HG03342 (cell line): ENCODE measurements around the gene MCAT.
"Not testable (repeated sequence)": the region's sequence is repeated elsewhere in the genome, so short reads cannot be mapped to it uniquely, and the experiment has no call there.

Experiments
- ATAC-seq: cut with Tn5 transposase; IDR thresholded peaks from one replicate; pipeline ENCODE4 v1.9.1; 2021; ENCODE audit warnings: mild to moderate bottlenecking, moderate library complexity; ENCODE audit not compliant: unreplicated experiment

MCAT gene

DNA sequence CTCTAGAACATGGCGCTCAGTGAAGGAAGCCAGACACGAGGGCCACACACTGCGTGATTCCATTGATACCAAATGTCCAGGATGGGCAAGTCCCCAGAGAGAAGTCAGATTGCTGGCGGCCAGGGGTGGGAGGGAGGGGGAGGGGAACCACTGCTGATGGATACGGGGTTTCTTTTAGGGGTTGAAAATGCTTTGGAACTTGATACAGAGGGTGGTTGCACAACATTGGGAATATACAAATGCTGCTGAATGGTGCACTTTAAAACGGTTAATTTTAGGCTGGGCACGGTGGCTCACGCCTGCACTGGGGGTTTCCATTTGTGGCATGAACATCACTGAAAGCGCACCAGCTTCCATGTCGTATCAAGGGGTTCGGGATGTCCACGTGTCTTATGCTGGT lies 13.2 kb upstream of the MCAT start:
- ATAC-seq, result no peak

DNA sequence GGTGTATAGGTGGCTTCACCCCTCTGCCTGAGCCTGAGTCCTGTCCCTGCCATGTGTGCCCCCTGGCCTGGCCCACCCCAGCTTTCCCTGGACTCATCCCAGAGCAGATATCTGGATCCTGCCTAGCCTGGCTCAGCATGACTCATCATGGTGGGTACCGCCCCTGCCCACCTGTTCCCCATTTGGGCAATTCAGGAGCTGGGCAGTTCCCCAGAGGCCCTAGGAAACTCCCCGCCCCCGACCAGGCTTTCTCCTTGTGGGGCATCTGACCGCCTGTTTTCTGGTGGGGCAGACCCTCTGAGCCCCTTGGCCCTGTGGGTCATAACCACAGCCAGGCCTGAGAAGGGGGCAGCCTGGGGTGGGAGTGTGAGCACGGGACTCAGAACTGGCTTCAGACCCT lies 12.6 kb upstream of the MCAT start:
- no peak for ATAC-seq

DNA sequence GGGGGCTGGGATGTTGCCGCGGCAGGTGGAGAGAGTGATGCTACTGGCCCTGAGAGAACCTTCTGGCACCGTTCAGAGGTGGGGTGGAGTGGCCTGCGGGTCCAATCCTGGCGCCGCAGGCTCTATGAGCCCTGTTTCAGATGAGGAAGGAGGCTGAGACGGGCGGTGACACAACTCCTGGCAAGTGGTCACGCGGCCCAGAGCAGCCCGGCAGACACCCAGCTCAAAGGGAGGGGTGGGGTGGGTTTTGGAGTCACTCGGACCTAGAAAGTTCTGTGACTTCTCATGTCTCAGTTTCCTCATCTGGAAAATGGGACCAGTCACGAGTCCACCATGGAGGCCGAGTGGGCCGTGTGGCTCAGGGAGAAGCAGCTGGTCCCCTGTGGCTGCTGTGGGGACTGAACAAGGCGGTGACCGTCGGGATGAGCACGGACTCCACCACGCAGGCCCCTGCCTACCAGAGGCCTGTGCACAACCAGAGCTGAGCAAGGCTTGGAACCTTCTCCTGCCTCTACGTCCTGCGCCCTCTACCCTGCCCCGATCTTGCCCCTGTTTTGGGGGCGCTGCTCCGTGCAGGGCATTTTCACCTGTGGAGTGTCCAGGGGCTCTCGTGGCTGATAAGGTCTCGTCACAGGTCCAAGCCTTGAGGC lies 11.8 kb upstream of the MCAT start:
- ATAC-seq, result no peak

DNA sequence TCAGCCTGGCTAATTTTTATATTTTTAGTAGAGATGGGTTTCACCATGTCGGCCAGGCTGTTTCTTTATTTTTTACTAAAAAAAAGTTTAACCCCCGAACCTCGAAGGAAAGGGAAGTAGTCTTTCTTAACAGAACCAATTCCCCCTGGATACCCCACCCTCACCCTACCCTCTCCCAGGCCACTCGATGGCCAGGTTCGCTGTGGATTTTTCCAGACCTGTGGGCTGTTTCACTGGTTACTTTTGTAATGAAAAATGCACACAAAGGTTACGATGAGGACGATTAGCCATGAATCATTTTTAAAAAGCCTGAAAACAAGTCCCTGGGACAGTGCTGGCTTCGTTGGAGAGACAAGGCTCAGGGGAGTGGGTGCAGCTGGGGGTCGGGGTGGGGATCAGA lies 10.7 kb upstream of the MCAT start:
- ATAC-seq, result no peak

DNA sequence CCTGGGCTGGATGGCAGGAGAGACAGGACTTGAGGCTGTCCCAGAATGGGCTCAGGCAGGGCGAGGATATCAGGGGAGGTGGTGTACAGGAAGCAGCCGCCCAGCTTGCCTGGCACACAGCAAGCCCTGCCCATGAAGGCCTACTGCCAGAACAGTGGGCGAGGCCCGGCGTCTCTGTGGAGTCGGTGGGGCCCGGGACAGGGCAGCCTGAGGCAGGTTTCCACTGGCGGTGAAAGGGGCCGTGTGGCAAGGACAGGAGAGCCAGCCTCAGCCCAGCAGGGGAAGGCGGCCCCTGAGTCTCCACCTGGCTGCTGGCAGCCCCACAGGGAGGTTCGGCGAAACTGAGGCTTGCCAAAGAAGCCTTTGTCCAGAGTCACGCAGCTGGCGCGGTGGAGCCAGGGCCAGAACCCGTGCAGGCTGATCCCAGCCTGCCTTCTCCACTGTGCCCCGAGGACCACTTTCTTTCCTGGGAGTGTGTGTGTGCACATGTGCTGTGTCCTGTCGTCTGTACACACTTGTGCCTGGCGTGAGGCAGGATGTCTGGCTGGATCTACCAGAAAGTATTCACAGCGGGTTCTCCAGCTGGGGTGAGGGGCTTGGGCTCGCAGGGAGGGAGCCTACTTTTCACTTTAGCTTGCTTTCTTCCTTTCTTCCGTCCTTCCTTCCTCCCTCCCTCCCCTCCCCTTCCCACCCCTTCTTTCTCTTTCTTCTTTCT lies 9.3 kb upstream of the MCAT start:
- no peak for ATAC-seq

DNA sequence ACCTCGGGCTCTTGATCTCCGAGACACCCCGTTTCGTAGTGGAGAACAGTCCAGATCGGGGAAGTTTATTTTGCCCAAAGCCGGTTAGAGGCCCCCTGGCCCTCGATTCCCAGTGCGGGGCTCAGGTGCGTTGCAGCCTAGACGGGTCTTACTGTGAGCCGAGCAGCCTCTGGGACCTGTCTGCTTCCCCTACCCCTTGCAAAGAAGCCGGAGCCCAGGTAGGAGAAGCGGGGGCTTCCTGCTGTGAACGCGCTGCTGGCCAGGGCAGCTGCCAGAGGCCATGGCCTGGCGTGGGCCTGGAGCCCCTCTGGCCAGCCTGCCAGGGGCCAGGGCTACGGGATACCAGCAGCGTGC lies 8.8 kb upstream of the MCAT start:
- no peak for ATAC-seq

DNA sequence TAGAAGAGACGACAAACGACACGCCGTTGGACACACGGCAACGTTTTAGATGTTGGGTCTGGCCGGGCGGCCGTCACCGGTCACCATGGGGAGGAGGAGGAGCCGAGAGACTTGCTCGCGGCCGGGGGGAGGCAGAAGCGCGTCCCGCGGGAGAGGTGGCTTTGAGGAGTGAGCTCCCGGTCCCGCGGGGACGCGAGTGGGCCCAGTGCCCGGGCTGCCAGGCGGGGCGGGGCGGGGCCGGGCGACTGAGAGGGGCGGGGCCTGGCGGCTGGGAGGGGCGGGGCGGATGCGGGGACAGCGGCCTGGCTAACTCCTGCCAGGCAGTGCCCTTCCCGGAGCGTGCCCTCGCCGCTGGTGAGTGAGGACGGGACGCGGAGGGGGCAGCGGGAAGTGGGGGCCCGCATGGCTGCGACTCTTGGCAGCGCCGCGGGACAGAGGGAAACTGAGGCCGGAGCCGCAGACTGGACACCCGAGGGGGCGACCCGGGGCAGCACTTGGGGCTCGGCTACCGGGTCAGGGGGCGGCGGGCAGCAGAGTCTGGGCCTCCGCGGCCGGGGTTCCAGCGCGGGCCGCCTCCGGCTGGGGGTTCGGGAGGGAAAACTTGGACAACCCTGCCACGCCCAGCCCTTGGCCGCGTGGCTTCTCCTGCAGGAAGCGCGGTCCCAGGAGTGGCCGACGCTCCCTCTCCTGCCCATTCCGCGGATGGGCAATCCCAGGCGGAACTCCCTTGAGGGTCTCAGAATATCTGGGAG lies 8.2 kb upstream of the MCAT start, which contains the start of gene TSPO:
Gene TSPO, plus strand, starts transcription at position 309 of the 752 bp plus-strand sequence. CDS start 7,680 bp downstream, outside the sequence.
- no peak for ATAC-seq

DNA sequence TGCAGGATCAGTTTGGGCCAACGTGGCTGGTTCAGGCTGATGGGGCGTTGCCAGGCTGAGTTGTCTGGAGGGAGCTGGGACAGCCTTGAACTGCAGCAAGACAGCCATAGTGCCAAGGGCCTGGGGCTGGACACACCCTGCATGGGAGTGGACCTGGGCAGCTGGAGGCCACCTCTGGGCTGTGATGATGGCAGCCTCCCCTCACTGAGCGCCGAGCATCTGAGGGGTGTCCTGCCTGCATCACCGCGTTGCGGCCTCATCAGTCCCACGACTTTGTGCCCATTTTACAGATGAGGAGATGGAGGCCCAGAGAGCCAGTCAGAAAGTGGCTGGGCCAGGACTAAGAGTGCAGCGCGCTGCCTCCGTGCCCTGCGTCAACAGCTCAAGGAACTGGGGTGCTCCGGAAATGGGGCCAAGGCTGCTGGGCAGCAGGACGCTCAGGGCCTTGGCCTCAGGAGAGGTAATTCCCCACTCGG lies 7.6 kb upstream of the MCAT start:
- ATAC-seq, result no peak

DNA sequence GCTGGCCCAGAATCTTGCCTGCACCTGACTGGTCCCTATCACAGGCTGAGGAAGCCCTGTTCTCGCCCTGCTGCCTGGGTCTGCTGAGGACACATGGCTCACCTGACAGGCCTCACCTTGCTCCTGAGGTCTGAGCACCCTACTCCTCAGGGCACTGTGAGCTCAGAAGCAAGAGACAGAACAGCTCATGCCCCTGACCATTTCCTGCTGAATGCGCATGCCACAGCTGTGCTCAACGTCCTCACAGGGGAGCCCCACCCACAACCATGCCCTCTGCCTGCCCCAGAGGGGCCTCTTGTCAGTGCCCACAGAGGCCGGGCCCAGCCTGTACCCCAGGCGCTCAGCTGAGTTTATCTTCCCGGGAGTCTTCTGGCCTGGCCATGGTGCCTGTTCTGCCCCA lies 5.4 kb upstream of the MCAT start:
- ATAC-seq, result no peak

DNA sequence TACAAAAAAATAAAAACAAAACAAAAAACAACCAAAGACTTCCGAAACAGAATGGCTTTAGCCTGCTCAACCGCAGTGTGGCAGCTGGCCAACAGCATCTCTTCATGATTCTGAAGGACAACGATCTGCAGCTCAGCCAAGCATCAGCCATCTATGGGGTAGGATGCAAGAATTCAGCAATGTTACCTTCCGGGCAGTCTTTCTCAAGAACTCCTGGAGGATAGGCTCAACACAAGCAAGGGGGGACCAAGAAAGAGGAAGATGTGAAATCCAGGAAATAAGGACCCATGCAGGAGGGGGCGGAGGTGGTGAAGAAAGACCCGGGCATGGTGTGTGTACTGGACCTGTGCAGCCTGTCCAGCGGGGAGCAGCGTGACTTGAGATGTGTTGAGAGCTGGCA lies 4.6 kb upstream of the MCAT start:
- ATAC-seq, result no peak

DNA sequence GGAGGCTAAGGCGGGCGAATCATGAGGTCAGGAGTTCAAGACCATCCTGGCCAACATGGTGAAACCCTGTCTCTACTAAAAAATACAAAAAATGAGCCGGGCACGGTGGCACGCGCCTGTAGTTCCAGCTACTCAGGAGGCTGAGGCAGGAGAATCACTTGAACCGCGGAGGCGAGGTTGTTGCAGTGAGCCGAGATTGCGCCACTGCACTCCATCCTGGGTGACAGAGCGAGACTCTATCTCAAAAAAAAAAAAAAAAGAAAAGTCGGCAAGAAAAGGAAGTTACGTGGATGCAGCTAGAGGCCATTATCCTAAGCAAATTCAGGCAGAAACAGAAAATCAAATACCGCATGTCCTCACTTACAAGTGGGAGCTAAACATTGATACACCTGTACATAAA lies 3.1 kb upstream of the MCAT start:
- not testable (repeated sequence) for ATAC-seq

DNA sequence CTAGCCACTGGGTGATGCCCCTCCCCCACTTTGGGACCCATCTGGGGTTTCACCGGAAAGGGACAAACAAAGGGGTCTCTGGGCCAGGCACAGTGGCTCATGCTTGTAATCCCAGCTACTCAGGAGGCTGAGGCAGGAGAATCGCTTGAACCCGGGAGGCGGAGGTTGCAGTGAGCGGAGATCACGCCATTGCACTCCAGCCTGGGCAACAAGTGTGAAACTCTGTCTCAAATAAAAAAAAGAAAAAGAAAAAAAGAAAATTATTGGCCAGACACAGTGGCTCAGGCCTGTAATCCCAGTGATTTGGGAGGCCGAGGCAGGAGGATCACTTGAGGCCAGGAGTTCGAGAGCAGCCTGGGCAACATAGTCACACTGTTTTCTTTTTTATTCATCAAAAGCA lies 2.2 kb upstream of the MCAT start:
- ATAC-seq, result not testable (repeated sequence)

DNA sequence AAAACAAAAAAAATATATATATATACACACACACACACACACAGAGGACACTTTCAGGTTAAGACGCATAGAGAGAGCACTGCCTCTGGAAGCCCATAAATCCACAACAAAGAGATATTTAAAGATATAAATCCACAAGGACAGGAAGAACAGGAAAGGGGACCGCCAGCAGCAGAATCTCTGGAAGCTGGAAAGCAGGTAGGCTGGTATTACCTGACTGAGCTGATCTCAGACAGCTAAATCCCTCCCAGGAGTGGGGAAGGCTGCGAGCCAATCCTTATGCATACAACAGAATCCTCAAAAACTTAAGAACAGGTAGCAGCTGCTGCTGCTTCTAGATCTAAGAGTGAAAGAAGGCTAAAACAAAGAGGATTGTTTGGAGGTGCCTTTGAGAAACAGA lies 1.8 kb upstream of the MCAT start:
- ATAC-seq, result no peak

DNA sequence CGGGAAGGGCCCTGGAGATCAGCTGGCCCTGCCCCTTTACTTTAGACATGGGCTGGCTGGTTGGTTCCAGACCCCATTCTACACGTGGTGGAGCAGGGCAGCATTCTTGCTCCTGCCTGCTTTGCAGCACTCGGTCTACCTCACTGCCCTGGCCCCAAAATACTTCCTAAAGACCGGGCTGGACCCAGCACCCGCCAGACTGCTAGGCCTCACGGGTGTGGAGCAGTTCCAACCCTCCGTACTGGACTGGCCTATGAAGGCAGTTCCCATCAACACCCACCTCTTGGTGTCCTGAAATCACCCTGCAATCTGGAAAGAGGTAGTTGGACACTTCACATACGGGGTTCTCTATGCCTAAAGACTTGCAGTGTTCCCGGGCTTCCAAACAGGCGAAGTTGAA lies 6.4 kb downstream of the MCAT start:
- no peak for ATAC-seq

DNA sequence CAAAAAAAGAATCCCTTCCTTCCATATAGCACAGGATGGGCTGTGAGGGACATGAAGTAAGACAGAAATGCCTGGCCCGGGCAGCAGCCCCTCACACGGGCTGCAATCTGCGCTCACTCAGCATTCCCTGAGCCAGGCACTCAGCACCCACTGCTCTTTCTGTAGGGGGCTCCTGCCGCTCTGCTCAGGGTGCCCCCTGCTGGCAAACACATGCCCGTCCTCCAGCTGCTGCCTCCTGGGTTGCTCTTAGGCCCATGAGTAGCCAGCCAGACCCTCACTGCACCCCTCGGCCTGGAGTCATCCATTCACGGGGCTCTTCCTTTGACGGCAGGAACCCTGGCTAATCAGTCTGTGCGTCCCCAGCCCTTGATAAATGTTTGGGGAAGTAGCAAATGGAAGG lies 6.9 kb downstream of the MCAT start:
- ATAC-seq, result no peak

DNA sequence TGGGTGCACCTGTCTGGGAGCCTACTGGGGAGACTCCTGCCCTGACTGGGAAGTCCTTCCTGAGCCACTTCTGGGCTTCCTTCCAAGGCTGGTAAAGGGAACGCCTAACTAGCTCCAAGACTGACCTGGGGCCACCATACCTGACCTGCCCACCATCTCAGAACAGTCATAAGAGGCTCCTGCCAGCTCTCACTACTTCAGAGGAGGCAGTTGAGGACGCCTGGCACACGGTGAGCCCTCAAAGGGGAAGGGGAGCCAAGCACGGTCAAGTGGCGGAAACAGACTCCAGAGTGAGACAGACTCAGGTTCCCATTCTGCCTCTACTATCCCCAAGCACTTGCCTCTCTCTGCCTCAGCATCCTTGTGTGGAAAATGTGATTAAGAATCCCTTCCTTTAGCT lies 7.6 kb downstream of the MCAT start:
- no peak for ATAC-seq

DNA sequence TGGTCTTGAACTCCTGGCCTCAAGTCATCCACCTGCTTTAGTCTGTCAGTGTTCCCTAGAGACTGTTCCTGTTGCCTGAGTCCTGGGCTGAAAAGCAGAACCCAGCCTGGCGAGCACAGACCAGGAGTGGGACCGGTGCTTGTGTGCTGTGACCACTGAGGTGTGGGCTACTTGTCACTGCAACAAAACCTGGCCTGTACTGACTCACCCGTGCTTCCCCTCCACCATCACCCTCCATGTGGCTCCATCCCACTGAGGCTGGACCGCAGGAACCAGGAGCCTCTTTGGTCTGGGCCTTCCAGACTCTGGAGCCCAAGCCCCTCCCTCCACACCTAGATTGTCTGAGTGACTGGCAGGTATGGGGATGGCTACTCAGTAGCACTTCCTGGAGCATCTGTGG lies 8.6 kb downstream of the MCAT start:
- ATAC-seq, result no peak

DNA sequence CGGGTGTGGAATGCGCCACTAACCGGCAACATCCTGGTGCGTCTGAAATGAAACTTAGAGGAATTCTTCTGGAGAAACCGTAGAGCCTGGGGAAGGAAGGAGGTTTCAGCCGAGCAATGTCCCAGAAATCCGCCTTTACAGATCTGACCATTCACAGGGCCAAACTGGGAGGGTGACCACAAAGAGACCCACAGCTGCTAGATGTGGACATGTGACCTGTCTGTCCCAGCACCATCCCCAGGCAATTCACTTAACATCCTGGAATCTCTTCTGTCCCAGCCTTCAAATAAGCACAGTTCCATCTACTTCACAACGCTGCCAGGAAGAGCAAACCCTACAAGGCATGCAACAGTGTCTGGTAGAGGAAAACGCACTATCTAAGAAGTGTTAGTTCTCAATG lies 9.8 kb downstream of the MCAT start:
- no peak for ATAC-seq

DNA sequence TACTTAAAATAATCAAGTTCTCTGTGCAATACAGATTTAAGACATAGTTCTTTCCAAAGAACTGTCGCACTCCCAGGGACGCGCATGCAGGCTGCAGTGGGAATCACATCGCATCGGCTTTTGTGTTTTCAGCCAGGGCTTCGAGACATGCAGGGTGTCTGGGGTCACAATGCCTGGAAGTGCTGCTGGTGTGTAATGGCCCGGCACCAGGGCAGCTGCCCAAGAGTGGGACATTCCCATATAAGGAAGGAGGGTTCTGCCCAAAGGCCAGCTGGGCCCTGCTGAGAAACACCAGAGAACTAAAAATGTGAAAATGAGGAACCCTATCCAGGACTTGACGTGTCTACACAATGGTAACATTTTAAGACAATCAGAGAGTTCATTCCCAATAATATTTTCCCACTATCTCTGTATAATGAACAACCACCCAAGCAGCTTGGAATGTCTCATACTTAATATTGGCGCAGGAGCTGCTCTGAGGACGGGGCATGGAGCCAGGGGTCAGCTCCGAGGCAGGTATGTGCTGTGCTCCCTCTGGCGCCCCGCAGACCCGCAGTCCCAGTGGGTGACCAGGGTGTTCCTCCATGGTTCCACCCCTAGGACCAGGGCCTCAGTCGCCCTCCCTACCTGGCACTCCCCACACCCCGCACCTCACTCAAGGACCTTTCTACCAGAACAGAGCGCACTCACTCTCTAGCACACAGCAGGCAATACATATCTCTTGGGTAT lies 11.3 kb downstream of the MCAT start:
- ATAC-seq, result no peak

DNA sequence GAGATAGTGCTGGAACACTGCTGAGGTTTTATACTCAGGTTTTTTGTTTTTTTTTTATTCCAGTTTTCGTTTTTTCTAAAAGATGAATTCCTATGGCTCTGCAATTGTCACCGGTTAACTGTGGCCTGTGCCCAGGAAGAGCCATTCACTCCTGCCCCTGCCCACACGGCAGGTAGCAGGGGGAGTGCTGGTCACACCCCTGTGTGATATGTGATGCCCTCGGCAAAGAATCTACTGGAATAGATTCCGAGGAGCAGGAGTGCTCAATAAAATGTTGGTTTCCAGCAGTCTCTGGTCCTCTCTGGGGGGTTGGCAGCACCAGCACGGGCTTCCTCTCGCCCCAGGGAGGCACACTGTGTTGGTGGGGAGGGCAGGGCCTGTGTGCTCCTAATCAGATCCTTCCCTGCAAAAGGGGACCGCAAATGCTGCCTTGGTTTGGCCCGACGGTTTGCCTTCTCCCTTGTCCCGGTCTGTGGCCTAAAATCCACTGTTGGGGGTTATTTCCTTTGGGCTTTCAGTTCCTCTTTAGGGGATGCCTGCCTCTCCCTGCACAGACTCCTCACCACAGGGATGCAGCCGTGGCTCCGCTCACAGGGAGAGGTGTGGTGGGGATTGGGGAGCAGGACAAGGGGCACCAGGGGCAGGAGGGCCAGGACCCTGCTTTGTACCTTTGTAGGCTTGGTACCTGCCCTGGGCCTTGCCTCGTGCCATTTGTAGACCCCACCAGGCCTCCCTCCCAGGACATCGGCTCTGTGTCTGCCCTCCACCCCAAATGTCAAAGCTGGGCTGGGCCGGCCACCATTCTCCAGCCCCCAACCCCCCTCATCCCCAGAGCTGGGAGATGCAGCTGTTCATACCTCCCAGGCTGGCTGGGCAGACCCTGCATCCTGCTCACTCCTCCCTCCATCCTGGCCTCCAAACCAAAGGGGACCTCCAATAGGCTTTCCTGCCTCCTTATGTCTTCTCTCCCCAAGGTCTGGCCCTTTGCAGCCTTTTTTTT lies 13.5 kb downstream of the MCAT start:
- ATAC-seq, result no peak
